BLaER1 treated with 17β-estradiol and CSF1 and Interleukin-3, amounts not matched to agents 10 nM and 100 nM (cell line): Measurements from ENCODE around the gene TDRD5.

Experiments
- H3K27ac ChIP-seq, 11 experiments: shearing (Covaris generic); formaldehyde crosslinking; 2 replicates each; pipeline ENCODE4 v1.8.1; 2022
- H3K27me3 ChIP-seq, 11 experiments: shearing (Covaris generic); formaldehyde crosslinking; 2 replicates each; pipeline ENCODE4 v1.8.1; 2022
- H3K36me3 ChIP-seq, 11 experiments: shearing (Covaris generic); formaldehyde crosslinking; 2 replicates each; pipeline ENCODE4 v1.8.1; 2022
- H3K4me1 ChIP-seq, 10 experiments: shearing (Covaris generic); formaldehyde crosslinking; 2 replicates each; pipeline ENCODE4 v1.8.1; 2022
- H3K4me2 ChIP-seq, 11 experiments: shearing (Covaris generic); formaldehyde crosslinking; 2 replicates each; pipeline ENCODE4 v1.8.1; 2022
- H3K4me3 ChIP-seq, 10 experiments: shearing (Covaris generic); formaldehyde crosslinking; 2 replicates each; pipeline ENCODE4 v1.8.1; 2022
- H3K9ac ChIP-seq, 11 experiments: shearing (Covaris generic); formaldehyde crosslinking; 2 replicates each; pipeline ENCODE4 v1.8.1; 2022
- H3K9me3 ChIP-seq, 11 experiments: shearing (Covaris generic); formaldehyde crosslinking; replicated peaks in 1 of 11; 2 replicates each; pipeline ENCODE4 v1.8.1; 2022
- H4K20me1 ChIP-seq, 11 experiments: shearing (Covaris generic); formaldehyde crosslinking; 2 replicates each; pipeline ENCODE4 v1.8.1; 2022
- Cebpa-rat ChIP-seq, 11 experiments: shearing (Covaris generic); IDR thresholded peaks; 2 replicates each; pipeline ENCODE4 v1.8.1; 2022

TDRD5 gene

GRCh38 chr1:179714623-179715022, 123.0 kb downstream of the TDRD5 start:
- H3K4me3 ChIP-seq = no peak overlapping the region
- peaks cover 0 to 14% (median 7%) of the 10 kb centered on the region in 10 experiments; a peak in 15 of 20 replicates for H3K4me1 ChIP-seq
- H4K20me1 ChIP-seq = no peaks in the 10 kb centered on the region
- no peak for TF ChIP-seq Cebpa-rat (IDR thresholded peaks at IDR 0.05)
- H3K27me3 ChIP-seq = no peaks in the 10 kb centered on the region
- peaks cover 63 to 68% (median 67%) of the 10 kb centered on the region in 11 experiments for H3K9me3 ChIP-seq
- H3K4me2 ChIP-seq = no peak overlapping the region
- H3K36me3 ChIP-seq = 0 out of 22 replicates have a peak, but pooled peaks cover 0 to 3% (median 0%) of the 10 kb centered on the region in 11 experiments
- no peak overlapping the region for H3K9ac ChIP-seq
- no peak overlapping the region for H3K27ac ChIP-seq

GRCh38 chr1:179719272-179719671, 127.6 kb downstream of the TDRD5 start:
- no peaks in the 10 kb centered on the region for H3K4me1 ChIP-seq
- H3K9me3 ChIP-seq = peaks cover 73 to 89% (median 77%) of the 10 kb centered on the region in 11 experiments
- H3K4me2 ChIP-seq = no peak overlapping the region
- H4K20me1 ChIP-seq = no peaks in the 10 kb centered on the region
- no peak overlapping the region for H3K4me3 ChIP-seq
- H3K9ac ChIP-seq = no peak overlapping the region
- no peak overlapping the region for H3K27ac ChIP-seq
- TF ChIP-seq Cebpa-rat (IDR thresholded peaks at IDR 0.05) = no peak
- no peaks in the 10 kb centered on the region for H3K27me3 ChIP-seq
- 0 out of 22 replicates have a peak, but pooled peaks cover 0 to 3% (median 0%) of the 10 kb centered on the region in 11 experiments for H3K36me3 ChIP-seq

GRCh38 chr1:179728271-179728670, 136.6 kb downstream of the TDRD5 start:
- Histone ChIP-seq H3K27me3 (no peaks in the 10 kb centered on the region), H3K36me3 (no peaks in the 10 kb centered on the region), H3K4me1 (no peaks in the 10 kb centered on the region), H3K9ac (no peak overlapping the region), H3K4me3 (no peak overlapping the region), H3K27ac (no peak overlapping the region), H4K20me1 (no peaks in the 10 kb centered on the region), H3K9me3 (no peaks in the 10 kb centered on the region; a peak in 2 of 22 replicates), H3K4me2 (no peak overlapping the region)
- TF ChIP-seq Cebpa-rat (IDR thresholded peaks at IDR 0.05) = no peak

GRCh38 chr1:179729881-179730280, 138.2 kb downstream of the TDRD5 start:
- TF ChIP-seq Cebpa-rat (IDR thresholded peaks at IDR 0.05) = no peak
- Histone ChIP-seq H4K20me1 (no peaks in the 10 kb centered on the region), H3K36me3 (no peaks in the 10 kb centered on the region)

GRCh38 chr1:179731643-179732042, 140.0 kb downstream of the TDRD5 start:
- TF ChIP-seq Cebpa-rat (IDR thresholded peaks at IDR 0.05) = no peak
- H3K36me3 ChIP-seq = no peaks in the 10 kb centered on the region
- no peak overlapping the region for H3K9ac ChIP-seq
- H4K20me1 ChIP-seq = no peaks in the 10 kb centered on the region
- H3K4me2 ChIP-seq = no peak overlapping the region
- H3K27me3 ChIP-seq = no peaks in the 10 kb centered on the region
- H3K4me3 ChIP-seq = no peak overlapping the region
- no peak overlapping the region for H3K27ac ChIP-seq
- H3K4me1 ChIP-seq = peaks cover 0 to 4% (median 0%) of the 10 kb centered on the region in 10 experiments; a peak in 5 of 20 replicates
- no peaks in the 10 kb centered on the region for H3K9me3 ChIP-seq

More at GRCh38 chr1:179729881-179730280, 138.2 kb downstream of the TDRD5 start:
- Histone ChIP-seq H3K4me1 (no peaks in the 10 kb centered on the region), H3K4me2 (no peak overlapping the region), H3K27ac (no peak overlapping the region), H3K9ac (no peak overlapping the region), H3K27me3 (no peaks in the 10 kb centered on the region), H3K9me3 (no peaks in the 10 kb centered on the region), H3K4me3 (no peak overlapping the region)
